ENCODE measurements around the gene PNPO.

Gene PNPO

DNA sequence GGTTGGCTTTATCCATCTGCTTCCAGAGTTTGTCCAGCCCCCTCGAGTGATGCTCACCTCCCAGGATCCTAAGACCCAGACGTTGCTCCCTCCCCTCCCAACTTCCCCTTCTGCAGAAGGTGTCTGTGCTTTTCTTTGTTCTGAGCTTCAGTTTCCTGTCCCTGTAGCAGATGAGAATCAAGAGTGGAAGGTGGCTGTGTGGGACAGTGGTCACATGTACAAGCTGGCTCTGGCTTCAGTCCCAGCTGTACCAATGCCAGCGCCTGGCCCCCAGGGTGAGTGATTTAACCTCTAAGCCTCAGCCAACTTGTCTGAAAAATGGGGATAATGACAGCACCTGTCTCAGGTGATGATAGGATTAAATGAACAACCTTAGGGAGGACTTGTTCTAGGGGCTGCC is 8.6 kb downstream of the PNPO start:
- peaks cover 30% of the 10 kb centered on the region for H3K4me1 Mint-ChIP-seq (ENCODE audit: low read depth)
- H3K27ac Mint-ChIP-seq, result peak overlapping the region; percentile 80
- peaks cover 26% of the 10 kb centered on the region for H3K36me3 Mint-ChIP-seq (ENCODE audit: low read depth)
- H3K9me3 Mint-ChIP-seq, result no peaks in the 10 kb centered on the region
- no peaks in the 10 kb centered on the region for H3K27me3 Mint-ChIP-seq (ENCODE audit: low read depth)
- no peak overlapping the region for H3K4me3 Mint-ChIP-seq

DNA sequence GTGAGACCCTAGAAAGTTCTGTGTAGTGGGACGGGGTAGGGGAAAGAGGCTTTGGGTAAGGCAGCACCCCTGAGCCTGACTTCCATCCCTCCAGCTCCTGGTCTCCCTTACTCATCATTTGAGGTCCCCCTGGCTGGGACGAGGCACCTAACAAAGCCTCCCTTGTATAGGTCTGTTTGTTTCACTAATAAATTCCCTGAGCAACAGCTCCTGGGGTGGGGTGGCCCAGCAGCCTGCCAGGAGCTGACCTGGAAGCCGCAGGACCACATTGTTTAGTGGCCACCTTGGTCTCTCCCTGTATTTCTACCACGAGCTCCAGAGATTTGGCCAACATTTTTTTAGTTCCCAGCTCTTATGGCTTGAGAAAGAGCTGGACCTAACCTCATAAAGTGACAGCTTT is 9.1 kb downstream of the PNPO start:
- Mint-ChIP-seq H3K4me1 (ENCODE audit: low read depth) (peaks cover 25% of the 10 kb centered on the region), H3K9me3 (no peaks in the 10 kb centered on the region), H3K27ac (no peak overlapping the region), H3K27me3 (ENCODE audit: low read depth) (no peaks in the 10 kb centered on the region), H3K36me3 (ENCODE audit: low read depth) (peaks cover 21% of the 10 kb centered on the region), H3K4me3 (no peak overlapping the region)

DNA sequence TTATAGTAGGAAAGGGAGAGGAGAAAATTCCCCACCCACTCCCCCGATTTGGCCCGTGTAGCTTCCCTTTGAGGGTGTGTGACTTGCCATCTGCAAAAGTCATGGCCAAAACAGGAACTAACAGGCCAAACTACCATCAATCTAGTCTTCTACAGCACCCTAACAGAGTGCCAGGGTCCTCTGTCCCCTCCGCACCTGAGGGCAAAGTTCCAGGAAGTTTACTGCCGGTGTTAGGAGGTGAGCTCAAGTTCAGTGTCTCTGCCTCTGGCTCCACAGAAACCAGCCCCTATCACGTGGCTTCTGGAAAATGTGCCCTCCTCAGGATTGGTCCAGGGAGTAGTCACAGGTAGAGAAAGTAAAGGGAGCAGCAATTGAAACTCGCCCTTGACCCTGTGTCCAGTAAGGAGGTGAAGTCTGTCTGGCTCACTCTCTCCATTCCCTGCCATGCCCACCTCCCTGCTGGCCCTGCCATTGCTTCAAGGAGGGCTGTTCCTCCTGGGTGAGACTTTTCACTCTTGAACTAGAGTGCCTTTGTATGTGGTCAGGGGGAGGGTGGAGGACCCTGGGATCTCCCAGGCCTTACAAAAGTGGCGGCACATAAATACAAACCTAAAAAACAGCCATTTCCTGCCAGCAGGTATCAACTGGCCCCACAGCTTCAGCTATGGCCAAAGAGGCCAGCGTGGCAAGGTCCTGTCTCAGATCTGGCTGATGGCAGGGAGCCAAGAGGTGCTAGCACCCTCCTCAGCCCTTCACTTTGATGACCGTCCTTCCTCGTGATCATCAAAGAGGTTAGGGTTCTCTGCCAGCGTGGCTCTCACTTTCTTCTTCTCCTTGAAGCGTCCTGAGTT is 11.0 kb downstream of the PNPO start:
- Mint-ChIP-seq H3K4me1 (ENCODE audit: low read depth) (peaks cover 15% of the 10 kb centered on the region), H3K36me3 (ENCODE audit: low read depth) (peaks cover 10% of the 10 kb centered on the region), H3K27me3 (ENCODE audit: low read depth) (no peaks in the 10 kb centered on the region), H3K27ac (no peak overlapping the region), H3K4me3 (no peak overlapping the region), H3K9me3 (no peaks in the 10 kb centered on the region)

DNA sequence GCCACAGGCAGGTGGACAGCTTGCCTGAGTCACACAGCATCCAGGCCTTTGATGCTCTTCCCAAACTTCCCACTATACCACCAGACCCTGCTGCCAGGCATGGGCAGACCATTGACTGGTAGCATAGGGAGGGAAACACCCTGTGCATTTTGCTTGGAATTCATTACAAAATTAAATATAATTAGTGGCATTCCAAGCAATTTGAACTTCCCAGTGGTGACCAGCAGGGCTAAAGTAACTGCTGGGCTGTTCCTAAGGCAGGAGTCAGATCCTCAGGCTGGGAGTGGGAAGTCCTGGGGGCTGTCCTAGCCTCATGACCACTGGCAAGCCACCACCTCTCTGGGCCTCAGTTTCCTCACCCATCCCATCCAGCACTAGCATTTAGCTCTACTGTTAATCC is 12.5 kb downstream of the PNPO start:
- H3K36me3 Mint-ChIP-seq (ENCODE audit: low read depth), result peaks cover 8% of the 10 kb centered on the region
- no peak overlapping the region for H3K4me3 Mint-ChIP-seq
- H3K4me1 Mint-ChIP-seq (ENCODE audit: low read depth), result peaks cover 12% of the 10 kb centered on the region
- no peaks in the 10 kb centered on the region for H3K27me3 Mint-ChIP-seq (ENCODE audit: low read depth)
- no peak overlapping the region for H3K27ac Mint-ChIP-seq
- no peaks in the 10 kb centered on the region for H3K9me3 Mint-ChIP-seq

- Mint-ChIP-seq H3K27ac (no peak overlapping the region), H3K36me3 (ENCODE audit: low read depth) (peaks cover 2% of the 10 kb centered on the region), H3K9me3 (no peaks in the 10 kb centered on the region), H3K4me3 (no peak overlapping the region), H3K4me1 (ENCODE audit: low read depth) (no peaks in the 10 kb centered on the region), H3K27me3 (ENCODE audit: low read depth) (no peaks in the 10 kb centered on the region)
Observed at GRCh38 chr17:47955497-47956461, 14.4 kb downstream of the PNPO start.

DNA sequence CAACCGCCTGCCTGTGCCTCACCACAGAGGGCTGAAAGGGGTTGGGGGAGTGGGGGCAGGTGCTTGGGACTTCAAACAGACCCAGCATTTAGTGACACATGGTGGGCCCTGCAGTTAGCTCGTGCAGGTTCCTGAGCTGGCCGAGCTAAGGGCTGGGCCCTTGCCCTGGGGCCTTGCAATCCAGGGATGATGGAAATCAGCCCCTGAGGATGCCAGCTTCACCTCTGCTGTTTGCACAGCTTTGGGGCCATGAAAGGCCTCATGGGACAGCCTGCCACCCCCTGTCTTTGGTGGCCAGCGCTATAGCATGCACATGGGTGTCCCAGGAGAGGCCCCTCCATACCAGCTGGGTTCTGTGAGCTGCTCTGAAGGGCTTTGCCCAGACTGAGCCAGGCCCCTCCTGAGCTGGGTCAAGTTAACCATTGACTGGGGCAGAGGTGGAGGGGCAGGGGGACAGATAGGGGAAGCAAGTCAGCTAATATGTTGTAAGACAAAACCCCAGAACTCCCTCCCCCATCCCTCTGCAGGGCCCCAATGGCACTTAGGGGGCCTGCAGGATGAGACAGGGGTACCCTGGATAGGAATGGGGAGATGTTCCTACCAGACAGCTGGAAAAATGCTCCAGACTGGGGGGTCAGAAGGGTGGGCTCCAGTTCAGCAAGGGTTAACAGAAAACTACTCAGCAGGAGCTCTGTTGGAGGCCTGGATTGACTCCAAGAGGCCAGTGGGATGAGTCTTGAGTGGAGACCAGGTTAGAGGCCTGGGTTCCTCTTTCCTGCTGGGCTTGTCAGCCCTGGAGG is 15.6 kb downstream of the PNPO start:
- no peaks in the 10 kb centered on the region for H3K4me1 Mint-ChIP-seq (ENCODE audit: low read depth)
- H3K9me3 Mint-ChIP-seq, result no peaks in the 10 kb centered on the region
- H3K27ac Mint-ChIP-seq, result no peak overlapping the region
- H3K36me3 Mint-ChIP-seq (ENCODE audit: low read depth), result no peaks in the 10 kb centered on the region
- no peaks in the 10 kb centered on the region for H3K27me3 Mint-ChIP-seq (ENCODE audit: low read depth)
- no peak overlapping the region for H3K4me3 Mint-ChIP-seq

- Mint-ChIP-seq H3K27me3 (ENCODE audit: low read depth) (no peaks in the 10 kb centered on the region), H3K4me1 (ENCODE audit: low read depth) (no peaks in the 10 kb centered on the region), H3K9me3 (no peaks in the 10 kb centered on the region), H3K4me3 (no peak within 1 kb of the TSS), H3K36me3 (ENCODE audit: low read depth) (no peaks in the 10 kb centered on the region), H3K27ac (no peak within 1 kb of the TSS)
Observed at GRCh38 chr17:47957591-47958490, 16.5 kb downstream of the PNPO start, which contains the start of gene PRR15L. PRR15L (minus strand) TSS chr17:47957883; CDS start chr17:47953234, 4,649 bp downstream.

GRCh38 chr17:47959825-47960655 is 18.7 kb downstream of the PNPO start:
- H3K4me1 Mint-ChIP-seq (ENCODE audit: low read depth), result no peaks in the 10 kb centered on the region
- peaks cover 4% of the 10 kb centered on the region for H3K36me3 Mint-ChIP-seq (ENCODE audit: low read depth)
- no peak overlapping the region for H3K4me3 Mint-ChIP-seq
- H3K9me3 Mint-ChIP-seq, result no peaks in the 10 kb centered on the region
- no peak overlapping the region for H3K27ac Mint-ChIP-seq
- H3K27me3 Mint-ChIP-seq (ENCODE audit: low read depth), result peaks cover 6% of the 10 kb centered on the region

DNA sequence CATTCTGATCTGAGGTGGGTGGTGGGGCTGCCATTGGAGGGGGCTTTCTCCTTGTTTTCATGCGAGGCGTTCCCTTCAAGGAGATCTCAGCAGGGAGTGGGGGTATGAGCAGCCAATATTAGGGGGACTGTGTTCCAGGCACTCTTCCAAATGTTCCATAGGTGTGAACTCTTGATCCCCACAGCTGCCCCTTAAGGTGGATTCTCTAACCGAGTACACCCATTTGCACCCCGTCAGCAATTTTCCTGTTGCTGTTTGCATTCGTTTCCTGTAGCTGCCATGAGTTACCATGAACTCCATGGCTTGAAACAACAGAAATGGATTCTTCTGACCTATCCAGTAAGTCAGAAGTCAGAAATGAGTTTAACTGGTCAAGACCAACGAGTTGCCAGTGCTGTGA is 20.0 kb downstream of the PNPO start:
- Mint-ChIP-seq H3K9me3 (no peaks in the 10 kb centered on the region), H3K4me1 (ENCODE audit: low read depth) (no peaks in the 10 kb centered on the region), H3K27ac (no peak overlapping the region), H3K4me3 (no peak overlapping the region), H3K27me3 (ENCODE audit: low read depth) (peaks cover 6% of the 10 kb centered on the region), H3K36me3 (ENCODE audit: low read depth) (peaks cover 4% of the 10 kb centered on the region)

DNA sequence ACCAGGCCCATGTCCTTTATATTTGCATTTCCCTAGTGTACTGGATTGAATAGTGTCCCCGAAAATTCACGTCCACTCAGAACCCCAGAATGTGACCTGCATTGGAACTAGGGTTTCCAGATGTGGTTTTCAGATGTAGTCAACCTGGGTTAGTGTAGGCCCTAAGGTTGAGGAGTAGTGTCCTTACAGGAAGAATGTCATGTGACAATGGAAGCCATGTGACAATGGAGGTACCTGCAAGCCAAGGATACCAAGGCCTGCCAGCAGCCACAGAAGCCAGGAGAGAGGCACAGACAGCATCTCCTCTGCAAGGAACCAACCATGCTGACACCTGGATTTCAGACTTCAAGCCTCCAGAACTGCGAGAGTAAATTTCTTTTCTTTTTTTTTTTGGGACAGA is 21.5 kb downstream of the PNPO start:
- Mint-ChIP-seq H3K27me3 (ENCODE audit: low read depth) (peaks cover 6% of the 10 kb centered on the region), H3K4me3 (no peak overlapping the region), H3K9me3 (no peaks in the 10 kb centered on the region), H3K4me1 (ENCODE audit: low read depth) (no peaks in the 10 kb centered on the region), H3K36me3 (ENCODE audit: low read depth) (peaks cover 4% of the 10 kb centered on the region), H3K27ac (no peak overlapping the region)

DNA sequence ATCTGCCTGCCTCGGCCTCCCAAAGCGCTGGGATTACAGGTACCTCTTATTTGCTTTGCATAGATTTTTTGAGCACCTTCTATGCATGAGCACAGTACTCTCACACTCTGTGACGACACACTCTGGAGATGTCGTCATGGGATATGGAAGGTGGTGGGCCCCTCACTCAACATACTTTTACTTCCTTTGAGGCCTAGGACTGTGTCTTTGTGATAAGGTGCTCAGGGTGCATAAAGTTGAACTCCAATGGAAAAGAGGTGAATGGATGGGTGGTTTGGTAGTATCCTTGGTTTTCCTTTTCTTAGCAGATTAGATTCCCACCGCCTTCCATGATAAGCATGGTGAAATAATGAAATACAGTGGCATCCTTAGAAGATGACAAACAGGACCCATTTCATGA is 23.5 kb downstream of the PNPO start:
- Mint-ChIP-seq H3K9me3 (no peaks in the 10 kb centered on the region), H3K4me1 (ENCODE audit: low read depth) (peaks cover 3% of the 10 kb centered on the region), H3K27me3 (ENCODE audit: low read depth) (peaks cover 10% of the 10 kb centered on the region), H3K4me3 (no peak overlapping the region), H3K36me3 (ENCODE audit: low read depth) (peaks cover 4% of the 10 kb centered on the region), H3K27ac (no peak overlapping the region)

GRCh38 chr17:47966079-47966519 is 24.7 kb downstream of the PNPO start:
- Mint-ChIP-seq H3K4me1 (ENCODE audit: low read depth) (peaks cover 12% of the 10 kb centered on the region), H3K9me3 (no peaks in the 10 kb centered on the region), H3K27me3 (ENCODE audit: low read depth) (peaks cover 11% of the 10 kb centered on the region), H3K36me3 (ENCODE audit: low read depth) (peaks cover 4% of the 10 kb centered on the region), H3K4me3 (no peak overlapping the region), H3K27ac (no peak overlapping the region)

All from T-helper 1 cell treated with Interleukin-12 subunit alpha and Interleukin-12 subunit beta and Interleukin-4 antibody, amounts not matched to agents 30 μg/mL and 1 μg/mL, for 36 hours (primary cell).